ENCODE results near the gene CHRNA4. TPM values are rescaled to one million over a fixed set of nuclear protein-coding genes. Genes with fewer than 3 reads are reported as not detected.
"Not testable (repeated sequence)": the region's sequence is repeated elsewhere in the genome, so short reads cannot be mapped to it uniquely, and the experiment has no call there.

Gene CHRNA4
- total RNA-seq, 1 experiment from 2014 or later = not detected

GRCh38 chr20:63382551-63383300, 21.6 kb upstream of the CHRNA4 start:
- no peak for DNase-seq (ENCODE audit: low read depth, low spot score)
- in situ Hi-C loops (cut with HindIII; ENCODE audit: low pct_unique_long_range_greater_than_20kb, low sequenced_read_pairs) = no loop called here

GRCh38 chr20:63381781-63382431, 20.8 kb upstream of the CHRNA4 start:
- in situ Hi-C loops (cut with HindIII; ENCODE audit: low pct_unique_long_range_greater_than_20kb, low sequenced_read_pairs) = no loop called here
- peak; percentile 39 for DNase-seq (ENCODE audit: low read depth, low spot score)

GRCh38 chr20:63380346-63380870, 19.3 kb upstream of the CHRNA4 start:
- in situ Hi-C loops (cut with HindIII; ENCODE audit: low pct_unique_long_range_greater_than_20kb, low sequenced_read_pairs) = no loop called here
- no peak for DNase-seq (ENCODE audit: low read depth, low spot score)

GRCh38 chr20:63379872-63380271, 18.7 kb upstream of the CHRNA4 start:
- in situ Hi-C loops (cut with HindIII; ENCODE audit: low pct_unique_long_range_greater_than_20kb, low sequenced_read_pairs) = not testable (repeated sequence)
- DNase-seq (ENCODE audit: low read depth, low spot score) = peak; percentile 41

- no peak for DNase-seq (ENCODE audit: low read depth, low spot score)
- in situ Hi-C loops (cut with HindIII; ENCODE audit: low pct_unique_long_range_greater_than_20kb, low sequenced_read_pairs) = no loop called here
These were observed 18.1 kb upstream of the CHRNA4 start for GRCh38 chr20:63379296-63379695.

- in situ Hi-C loops (cut with HindIII; ENCODE audit: low pct_unique_long_range_greater_than_20kb, low sequenced_read_pairs) = no loop called here
- DNase-seq (ENCODE audit: low read depth, low spot score) = no peak
These were observed 17.5 kb upstream of the CHRNA4 start for GRCh38 chr20:63378626-63379025.

- in situ Hi-C loops (cut with HindIII; ENCODE audit: low pct_unique_long_range_greater_than_20kb, low sequenced_read_pairs) = no loop called here
- no peak for DNase-seq (ENCODE audit: low read depth, low spot score)
These were observed 16.8 kb upstream of the CHRNA4 start for GRCh38 chr20:63377951-63378381.

GRCh38 chr20:63377256-63377941, 16.2 kb upstream of the CHRNA4 start:
- in situ Hi-C loops (cut with HindIII; ENCODE audit: low pct_unique_long_range_greater_than_20kb, low sequenced_read_pairs) = no loop called here
- no peak for DNase-seq (ENCODE audit: low read depth, low spot score)

GRCh38 chr20:63376283-63377250, 15.4 kb upstream of the CHRNA4 start:
- in situ Hi-C loops (cut with HindIII; ENCODE audit: low pct_unique_long_range_greater_than_20kb, low sequenced_read_pairs) = no loop called here

GRCh38 chr20:63375438-63375837, 14.3 kb upstream of the CHRNA4 start:
- DNase-seq (ENCODE audit: low read depth, low spot score) = no peak

More at GRCh38 chr20:63376283-63377250, 15.4 kb upstream of the CHRNA4 start:
- no peak for DNase-seq (ENCODE audit: low read depth, low spot score)

GRCh38 chr20:63374504-63374903, 13.4 kb upstream of the CHRNA4 start:
- in situ Hi-C loops (cut with HindIII; ENCODE audit: low pct_unique_long_range_greater_than_20kb, low sequenced_read_pairs) = no loop called here
- no peak for DNase-seq (ENCODE audit: low read depth, low spot score)

More at GRCh38 chr20:63375438-63375837, 14.3 kb upstream of the CHRNA4 start:
- in situ Hi-C loops (cut with HindIII; ENCODE audit: low pct_unique_long_range_greater_than_20kb, low sequenced_read_pairs) = no loop called here

GRCh38 chr20:63373996-63374395, 12.8 kb upstream of the CHRNA4 start:
- in situ Hi-C loops (cut with HindIII; ENCODE audit: low pct_unique_long_range_greater_than_20kb, low sequenced_read_pairs) = no loop called here
- no peak for DNase-seq (ENCODE audit: low read depth, low spot score)

- DNase-seq (ENCODE audit: low read depth, low spot score) = no peak
- in situ Hi-C loops (cut with HindIII; ENCODE audit: low pct_unique_long_range_greater_than_20kb, low sequenced_read_pairs) = no loop called here
These were observed 12.1 kb upstream of the CHRNA4 start for GRCh38 chr20:63372971-63373885.

GRCh38 chr20:63371291-63371865, 10.2 kb upstream of the CHRNA4 start:
- DNase-seq (ENCODE audit: low read depth, low spot score) = no peak
- in situ Hi-C loops (cut with HindIII; ENCODE audit: low pct_unique_long_range_greater_than_20kb, low sequenced_read_pairs) = no loop called here

GRCh38 chr20:63370618-63371187, 9.6 kb upstream of the CHRNA4 start:
- in situ Hi-C loops (cut with HindIII; ENCODE audit: low pct_unique_long_range_greater_than_20kb, low sequenced_read_pairs) = no loop called here
- no peak for DNase-seq (ENCODE audit: low read depth, low spot score)

Measured in SK-MEL-5 (cell line).